Cerebellar nuclear complex (tissue), 1 donor: ENCODE data around the gene E2F4.

ENCODE experiments used
- DNase-seq, 2 experiments: peaks; one replicate each; lab custom pipeline; 2025; lab: John Stamatoyannopoulos, UW

Gene E2F4

DNA sequence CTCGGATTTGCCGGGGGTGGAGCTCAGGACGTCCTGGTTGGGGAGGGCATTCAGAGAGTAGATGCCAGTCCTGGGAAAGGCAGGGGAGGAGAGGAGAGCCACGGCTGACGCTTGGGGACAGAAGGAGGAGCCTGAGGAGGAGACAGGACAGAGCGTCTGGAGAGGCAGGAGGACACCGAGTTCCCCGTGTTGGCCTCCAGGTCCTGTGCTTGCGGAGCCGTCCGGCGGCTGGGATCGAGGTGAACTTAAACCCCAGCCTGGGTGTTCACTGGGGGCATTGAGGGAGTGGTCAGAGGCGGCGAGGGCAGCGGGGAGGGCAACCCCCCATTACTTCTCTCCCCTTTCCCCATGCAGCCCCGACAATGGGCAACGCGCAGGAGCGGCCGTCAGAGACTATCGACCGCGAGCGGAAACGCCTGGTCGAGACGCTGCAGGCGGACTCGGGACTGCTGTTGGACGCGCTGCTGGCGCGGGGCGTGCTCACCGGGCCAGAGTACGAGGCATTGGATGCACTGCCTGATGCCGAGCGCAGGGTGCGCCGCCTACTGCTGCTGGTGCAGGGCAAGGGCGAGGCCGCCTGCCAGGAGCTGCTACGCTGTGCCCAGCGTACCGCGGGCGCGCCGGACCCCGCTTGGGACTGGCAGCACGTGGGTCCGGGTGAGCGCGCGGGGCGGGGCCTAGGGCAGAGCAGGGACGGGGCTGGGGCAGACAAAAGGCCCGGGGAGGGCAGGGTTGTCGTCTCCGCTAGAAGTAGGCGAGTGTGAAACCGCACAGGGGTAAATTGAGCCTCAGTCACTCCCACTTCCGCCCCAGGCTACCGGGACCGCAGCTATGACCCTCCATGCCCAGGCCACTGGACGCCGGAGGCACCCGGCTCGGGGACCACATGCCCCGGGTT, 17.9 kb upstream of the E2F4 start:
- peak; percentile 71 to 80 for DNase-seq

DNA sequence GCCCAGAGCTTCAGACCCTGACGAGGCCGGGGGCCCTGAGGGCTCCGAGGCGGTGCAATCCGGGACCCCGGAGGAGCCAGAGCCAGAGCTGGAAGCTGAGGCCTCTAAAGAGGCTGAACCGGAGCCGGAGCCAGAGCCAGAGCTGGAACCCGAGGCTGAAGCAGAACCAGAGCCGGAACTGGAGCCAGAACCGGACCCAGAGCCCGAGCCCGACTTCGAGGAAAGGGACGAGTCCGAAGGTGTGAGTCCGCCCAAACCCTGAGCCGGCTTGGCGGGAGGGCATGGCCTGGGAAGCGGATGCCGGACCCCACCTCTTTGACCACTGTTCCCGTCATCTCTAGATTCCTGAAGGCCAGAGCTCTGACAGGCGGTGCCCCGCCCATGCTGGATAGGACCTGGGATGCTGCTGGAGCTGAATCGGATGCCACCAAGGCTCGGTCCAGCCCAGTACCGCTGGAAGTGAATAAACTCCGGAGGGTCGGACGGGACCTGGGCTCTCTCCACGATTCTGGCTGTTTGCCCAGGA, 17.2 kb upstream of the E2F4 start:
- no peak for DNase-seq

DNA sequence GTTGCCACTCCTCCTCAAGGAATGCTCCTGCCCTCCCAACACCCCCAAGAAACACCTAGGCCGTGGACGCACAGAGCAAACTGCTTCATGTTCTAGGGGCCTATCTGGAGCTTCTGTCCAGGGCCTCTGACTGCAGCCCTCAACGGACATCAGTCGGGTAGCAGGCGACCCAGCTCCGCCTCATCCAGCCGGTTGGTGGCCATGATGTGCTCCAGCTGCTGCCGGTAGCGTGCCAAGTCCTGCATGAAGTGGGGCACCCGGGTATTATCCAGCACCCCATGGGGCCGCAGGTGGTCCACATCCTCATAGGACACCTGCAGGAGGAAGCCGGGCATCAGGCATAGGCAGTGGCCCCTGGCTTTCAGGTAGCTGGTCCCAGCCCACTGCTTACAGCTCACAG, 15.3 kb upstream of the E2F4 start:
- no peak for DNase-seq

DNA sequence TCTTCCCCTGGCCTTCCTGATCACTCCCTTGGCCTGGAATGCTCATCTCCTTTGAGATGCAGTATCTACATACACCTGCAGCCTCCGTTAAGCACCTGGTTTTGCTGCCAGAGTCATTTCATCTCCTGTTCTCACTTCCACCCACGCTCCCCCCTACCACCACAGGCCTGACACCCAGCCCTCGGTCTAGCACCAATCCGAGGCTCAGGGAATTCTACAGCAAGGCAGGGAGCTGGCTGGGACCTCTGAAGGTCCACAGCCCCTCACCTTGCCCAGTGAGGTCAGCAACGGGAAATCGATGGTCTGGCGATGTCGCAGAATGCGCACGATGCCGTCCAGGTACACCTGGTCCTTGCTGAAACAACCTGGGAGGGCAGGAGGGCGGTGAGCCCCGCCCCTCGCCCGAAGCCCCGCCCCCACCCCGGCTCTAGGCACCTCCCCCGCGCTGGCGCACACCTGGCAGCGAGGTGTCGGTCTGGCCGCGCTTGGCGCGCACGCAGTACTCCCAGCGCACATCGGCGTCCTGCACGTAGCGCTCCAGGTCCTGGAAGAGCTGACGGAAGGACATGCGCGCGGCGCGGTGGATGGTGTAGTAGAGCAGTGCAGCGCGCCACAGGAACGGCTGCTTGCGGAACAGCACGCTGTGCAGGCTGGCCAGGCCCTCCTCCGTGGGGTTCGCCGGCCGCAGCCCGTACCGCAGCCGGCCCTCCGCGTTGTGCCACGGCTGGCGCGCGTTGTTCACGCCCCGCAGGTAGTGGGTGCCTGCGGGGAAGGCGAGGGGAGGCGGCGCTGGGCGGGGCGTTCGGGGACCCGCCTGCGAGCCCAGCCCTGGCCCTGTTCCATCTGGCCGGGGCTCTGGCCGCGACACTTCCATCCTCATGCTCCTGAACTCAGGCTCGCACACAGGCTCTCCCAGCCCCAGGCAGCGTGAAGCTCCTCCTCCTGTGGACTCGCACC, 13.9 kb upstream of the E2F4 start:
- DNase-seq: no peak

DNA sequence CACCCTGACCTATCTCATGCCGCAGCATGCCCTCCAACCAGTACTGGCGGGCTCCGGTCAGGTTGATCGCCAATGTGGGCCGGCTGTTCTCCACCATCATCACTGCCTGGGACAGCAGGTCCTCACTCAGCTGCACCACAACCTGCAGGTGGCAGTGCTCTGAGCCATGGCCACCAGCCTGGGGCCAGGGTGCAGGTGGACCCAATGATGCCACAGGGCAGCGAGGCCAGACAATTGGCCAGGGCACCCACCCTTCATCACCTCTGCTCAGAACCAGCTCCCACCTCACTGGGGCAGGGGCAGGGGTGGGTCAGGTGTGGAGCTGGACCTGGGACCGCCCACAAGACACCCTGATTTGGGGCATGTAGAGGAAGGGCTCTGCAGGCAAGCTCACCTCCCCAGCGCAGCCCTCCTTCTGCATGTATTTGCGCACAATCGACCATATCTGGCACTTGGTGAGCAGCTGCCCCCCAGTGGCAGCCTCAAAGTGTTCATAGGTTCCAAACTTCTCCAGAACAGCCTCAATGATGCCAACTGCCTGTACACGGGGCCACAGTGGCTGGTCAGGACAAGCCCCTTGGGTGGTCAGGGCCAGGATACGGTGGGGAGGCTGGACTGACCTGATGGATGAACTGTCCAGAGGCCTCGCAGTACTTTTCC, 12.4 kb upstream of the E2F4 start:
- DNase-seq: no peak

DNA sequence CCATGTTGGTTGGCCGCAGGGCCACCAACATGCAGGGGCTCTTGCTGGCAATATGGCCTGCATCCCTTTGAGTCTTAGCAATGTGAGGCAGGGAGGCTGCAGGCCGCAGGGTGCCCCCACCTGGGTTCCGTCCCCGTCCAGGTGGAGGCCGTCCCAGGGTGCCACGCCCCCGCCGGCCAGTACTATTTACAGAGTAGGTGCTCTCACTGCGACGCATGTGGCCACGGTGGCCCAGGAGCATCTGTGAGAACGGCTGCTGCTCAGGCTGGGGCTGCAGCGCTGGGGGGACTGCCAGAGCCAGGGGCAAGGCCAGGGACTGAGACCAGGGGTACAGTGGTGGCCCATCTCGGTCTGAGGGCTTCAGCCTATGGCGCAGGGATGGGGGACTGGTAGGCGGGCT, 11.8 kb upstream of the E2F4 start:
- no peak for DNase-seq

DNA sequence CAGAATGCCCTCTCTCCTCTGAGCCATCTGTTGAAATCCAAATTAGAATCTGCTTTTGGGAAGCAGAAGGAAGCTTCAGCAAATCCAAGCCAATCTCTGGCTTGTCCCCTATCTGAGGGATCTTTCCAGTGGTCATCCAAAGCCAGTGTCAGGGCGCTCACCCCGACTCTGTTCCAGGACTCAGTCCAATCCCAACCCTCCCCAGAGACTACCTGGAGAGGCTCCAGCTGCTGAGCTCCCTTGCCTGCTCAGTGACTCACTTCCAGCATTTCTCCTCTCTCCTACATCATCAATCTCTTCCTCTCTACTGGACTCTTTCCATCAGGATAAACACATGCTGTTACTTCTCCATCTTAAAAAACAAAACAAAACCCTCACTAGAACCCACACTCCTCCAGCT, 10.6 kb upstream of the E2F4 start:
- no peak for DNase-seq

DNA sequence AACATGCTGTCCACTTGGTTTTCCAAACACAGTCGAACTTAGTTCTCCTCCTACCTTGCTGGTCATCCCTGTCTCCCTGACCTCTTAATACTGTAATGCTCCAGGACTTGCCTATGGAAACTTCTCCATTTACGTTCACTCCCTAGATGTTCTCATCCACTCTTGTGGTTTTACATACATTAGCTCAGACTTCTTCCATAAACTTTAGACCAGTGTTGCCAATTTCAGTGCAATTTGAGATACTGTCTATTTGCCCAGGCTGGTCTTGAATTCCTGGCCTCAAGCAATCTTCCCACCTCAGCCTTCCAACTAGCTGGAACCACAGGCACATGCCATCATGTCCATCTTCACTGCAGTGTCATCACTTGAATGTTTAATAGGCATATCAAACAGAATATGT, 9.7 kb upstream of the E2F4 start:
- no peak for DNase-seq

DNA sequence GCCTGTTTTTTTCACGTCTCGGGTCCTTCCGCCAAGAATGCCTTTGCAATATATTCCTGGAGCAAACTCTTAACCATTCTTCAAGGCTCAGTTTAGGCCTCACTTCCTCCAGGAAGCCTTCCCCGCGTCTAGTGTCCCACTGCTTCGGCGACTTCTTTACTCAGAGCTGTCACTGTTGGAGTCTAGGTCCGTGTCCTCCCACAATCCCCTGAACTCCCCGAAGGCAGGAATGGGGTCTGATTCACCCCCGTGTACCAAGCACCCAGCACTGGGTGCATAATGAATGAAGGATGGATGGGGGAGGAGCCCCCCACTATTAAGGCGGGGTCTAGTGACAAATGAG, 8.7 kb upstream of the E2F4 start:
- DNase-seq: no peak

DNA sequence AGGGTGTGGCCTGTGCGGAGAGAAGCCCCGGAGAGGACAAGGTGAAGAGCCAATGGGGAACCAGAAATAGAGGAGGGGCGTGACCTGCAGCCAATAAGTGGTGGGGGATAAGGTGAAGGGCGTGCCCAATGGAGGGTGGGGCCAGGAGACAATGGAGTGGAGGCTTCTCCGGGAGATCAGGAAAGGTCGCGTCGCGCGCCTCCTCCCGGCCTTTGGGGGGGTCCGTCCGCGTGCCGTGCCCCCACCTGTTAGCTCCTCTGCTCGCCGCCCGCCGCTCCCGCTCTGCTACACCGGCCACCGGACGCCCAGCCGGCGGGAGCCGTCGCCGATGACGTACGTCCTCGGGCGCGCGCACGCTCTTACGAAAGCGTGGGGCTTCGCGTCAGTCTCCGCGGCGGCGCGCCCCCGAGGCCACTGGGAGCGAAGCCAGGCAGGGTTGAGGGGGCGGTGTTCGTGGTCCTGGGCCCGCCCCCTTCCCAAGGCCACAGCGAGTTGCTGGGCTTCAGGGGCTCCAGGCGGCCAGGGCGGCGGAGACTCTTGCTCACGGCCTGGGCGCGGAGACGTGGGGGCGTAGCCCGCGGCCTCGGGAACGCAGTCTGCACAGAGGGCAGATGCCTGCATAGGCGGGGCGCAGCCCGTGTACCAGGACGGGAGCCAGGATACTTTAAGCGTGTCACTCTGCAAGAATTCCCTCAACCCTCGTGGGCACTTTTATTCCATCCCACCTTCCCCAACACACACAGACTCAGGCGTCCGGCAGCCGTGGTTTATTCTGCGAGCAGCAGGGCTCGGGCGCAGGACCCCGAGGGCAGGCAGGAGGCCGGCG, 8.1 kb upstream of the E2F4 start, which contains the start of gene MATCAP1:
MATCAP1 (minus strand) TSS at position 337 of the 826 bp plus-strand sequence. CDS start 3,353 bp downstream, outside the sequence.
- peak; percentile 87 to 99 for DNase-seq

DNA sequence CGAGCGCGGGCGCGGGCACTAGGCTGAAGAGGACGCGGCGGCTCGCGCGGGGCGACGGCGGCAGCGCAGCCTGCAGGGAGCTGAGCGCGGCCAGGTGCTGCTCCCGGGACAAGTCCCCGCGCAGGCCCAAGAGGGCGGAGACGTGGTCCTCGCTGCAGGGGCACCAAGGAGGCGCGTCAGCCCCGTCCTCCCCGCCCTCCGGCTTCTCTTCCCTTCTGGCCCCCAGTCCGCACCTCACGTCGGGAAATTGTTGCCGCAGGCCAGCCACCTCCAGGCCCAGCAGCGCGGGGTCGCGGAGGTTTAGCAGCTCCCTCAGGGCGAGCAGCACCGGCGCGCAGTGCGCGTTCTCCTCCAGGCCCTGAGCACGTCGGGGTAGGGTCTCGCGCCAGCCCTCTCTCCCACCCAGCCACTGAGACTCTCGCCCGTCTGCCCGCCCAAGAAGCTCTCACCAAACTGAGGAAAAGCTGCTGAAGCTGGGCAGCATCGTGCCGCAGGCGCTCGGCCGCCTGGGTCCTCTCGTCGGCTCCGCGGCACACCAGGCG, 7.4 kb upstream of the E2F4 start:
- DNase-seq: no peak

DNA sequence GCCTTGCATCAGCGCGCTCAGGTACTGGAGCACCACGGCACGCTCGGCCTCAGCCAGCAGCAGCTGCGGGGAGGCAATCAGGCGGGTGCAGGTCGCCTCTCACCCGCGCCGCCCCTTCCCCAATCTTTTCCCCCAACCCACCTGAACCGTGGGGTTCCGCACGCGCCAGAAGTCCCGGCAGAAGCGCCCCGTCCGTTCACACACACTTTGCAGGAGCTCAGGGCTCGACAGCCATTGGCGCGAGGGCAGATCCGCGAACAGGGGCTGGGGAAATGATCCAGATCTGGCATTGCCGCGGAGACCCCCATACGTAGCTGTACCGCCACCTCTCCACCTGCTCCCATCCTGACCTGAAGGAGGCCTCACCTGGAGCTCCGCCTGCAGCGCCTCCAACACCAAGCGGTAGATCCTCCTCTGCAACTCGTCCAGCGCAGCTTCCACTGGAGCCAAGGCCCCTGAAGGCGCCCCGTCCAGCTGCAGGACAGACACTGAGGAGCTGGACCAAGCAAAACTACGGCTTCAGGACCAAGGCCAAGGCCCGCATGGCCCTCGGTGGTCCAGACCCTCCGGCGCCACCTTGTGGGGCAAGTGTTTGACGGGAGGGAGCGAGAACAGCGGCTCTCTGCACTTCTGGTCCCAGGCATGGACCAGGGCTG, 6.8 kb upstream of the E2F4 start:
- DNase-seq: peak in 1 of 2 experiments; percentile 63

DNA sequence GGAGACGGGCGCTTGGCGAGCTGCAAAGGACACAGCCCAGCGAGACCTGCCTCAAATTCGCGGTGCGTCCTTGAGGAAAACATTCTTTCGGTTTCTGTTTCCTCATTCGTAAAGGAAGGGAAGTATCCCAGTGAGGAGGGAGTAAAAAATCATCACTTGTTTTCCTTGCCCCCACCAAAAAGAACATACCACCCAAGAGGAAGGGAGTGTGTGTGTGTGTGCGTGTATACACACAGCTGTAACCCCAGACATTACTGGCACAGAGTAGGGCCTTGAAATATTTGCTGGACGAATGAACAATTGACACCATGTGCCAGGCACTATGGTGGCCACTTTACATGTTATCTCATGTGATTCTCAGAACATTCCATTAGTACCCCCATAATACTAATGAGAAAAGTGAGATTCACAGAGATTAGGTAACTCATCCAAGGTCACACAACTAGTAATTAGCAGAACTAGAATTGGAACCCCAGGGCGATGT, 6.3 kb upstream of the E2F4 start:
- DNase-seq: no peak

DNA sequence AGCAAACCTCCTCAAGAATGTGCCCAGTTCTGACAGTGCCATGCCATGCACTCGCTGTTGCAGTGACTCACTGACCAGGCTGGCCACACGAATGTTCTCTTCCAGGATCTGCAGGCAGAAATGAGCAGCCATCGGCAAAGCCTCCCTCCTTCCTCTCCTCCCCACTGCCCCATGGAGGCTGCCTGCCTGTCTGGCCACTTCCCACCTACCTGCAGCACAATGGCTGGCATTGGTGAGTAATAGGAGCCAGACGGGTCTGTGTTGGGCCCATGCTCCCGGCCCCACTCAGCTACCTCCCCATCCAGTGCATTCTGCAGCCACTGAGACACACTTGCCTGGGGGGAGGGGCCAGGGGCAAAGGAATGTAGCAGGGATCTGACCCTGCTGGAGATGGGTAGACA, 5.4 kb upstream of the E2F4 start:
- DNase-seq: no peak

DNA sequence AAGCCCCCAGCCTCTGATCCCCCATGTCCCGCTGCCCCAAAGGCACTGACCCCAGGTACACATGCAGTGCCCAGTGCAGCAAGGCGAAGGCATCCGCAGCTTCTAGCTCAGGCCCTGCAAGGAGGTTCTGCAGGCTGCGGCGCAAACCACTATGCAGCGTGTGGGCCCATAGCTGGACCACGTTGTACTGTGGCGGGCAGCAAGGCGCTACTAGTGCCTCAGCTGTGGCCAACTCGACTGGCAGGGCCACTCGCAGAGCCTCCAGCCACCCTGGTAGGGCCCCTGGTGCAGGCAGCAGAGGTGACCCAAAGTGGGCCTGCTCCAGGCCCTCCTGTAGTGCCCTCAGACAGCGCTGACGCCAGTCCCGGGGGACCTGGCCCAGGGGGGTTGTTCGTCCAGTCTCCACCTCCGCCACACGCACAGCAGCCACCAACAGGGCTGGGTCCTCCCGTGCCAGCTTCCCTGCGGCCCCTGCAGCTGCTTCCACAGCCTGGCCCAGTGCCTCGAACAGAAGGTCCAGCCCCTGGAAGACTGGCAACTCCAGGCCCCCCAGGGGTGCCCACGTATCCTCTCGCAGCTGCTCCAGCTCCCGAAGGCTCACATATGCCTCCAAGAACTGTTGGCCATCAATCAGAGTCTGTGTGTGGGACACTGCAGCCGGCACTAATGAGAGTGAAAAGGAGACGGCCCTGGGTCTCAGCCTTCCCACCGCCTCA, 4.6 kb upstream of the E2F4 start:
- DNase-seq: no peak

DNA sequence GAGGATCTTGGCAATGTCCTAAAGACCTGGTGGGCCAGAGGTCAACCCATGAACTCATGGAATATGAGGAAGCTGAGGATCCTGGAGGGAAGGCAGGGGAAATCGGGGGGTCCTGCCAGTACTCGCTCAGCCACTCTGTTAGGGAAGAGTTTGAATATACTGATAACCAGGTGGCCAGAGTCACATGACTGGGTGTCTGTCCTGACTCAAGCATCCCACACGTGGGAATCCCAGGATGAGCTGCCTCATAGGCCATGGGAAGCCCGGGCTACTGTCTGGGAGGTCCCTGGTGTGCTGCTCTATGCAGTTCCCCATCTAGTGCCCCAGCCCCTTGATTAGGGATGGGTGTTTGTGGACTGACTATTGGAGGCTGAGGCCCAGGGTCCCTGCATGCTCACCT, 3.6 kb upstream of the E2F4 start:
- no peak for DNase-seq

DNA sequence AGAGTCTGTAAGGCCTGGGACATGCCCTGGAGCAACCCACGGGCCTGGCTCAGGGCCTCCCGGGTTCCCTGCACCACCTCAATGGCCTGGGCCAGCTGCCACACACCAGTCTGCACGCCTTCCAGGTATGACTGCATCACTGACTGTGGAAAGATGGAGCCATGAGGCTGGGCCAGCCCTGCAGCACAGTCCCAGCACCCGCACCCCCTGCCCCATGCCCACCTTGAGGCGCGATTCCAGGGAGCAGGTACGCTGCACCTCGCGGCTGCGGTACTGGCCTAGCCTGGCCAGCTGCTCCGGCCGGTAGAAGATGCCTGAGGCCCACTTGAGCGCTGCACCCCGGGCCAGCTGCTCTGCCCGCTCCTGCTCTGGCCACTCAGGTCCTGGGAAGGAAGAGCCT, 3.2 kb upstream of the E2F4 start:
- DNase-seq: no peak

DNA sequence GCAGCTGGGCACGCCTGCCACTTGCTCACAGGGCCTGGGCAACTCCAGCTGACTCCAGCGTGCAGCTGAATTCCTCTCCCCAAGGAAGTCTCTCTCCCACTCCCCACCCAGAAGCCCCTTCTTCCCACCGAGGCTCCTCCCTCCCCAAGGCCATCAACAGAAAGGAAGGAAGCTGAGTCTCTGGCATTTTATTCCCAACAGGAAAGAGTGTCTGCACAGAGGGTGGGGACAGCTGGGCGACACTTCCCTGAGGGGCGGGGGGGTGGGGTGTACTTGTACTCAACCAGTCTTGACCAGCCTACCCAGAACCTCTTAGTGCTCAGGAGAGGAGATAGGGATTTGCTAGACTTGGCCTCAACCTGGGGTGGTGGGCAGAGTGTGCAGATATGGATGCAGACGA, 1.9 kb upstream of the E2F4 start, which contains the start of gene EXOC3L1:
EXOC3L1 (minus strand) TSS at position 96 of the 400 bp plus-strand sequence. CDS start 460 bp downstream, outside the sequence.
- DNase-seq: no peak
